Measurements from ENCODE around the gene PFAS. TPM values are rescaled to one million over a fixed set of nuclear protein-coding genes. Genes with fewer than 3 reads are reported as not detected.

The PFAS gene
- total and polyA plus RNA-seq, 2 experiments from 2014 or later, result 96.1 to 168 TPM

DNA sequence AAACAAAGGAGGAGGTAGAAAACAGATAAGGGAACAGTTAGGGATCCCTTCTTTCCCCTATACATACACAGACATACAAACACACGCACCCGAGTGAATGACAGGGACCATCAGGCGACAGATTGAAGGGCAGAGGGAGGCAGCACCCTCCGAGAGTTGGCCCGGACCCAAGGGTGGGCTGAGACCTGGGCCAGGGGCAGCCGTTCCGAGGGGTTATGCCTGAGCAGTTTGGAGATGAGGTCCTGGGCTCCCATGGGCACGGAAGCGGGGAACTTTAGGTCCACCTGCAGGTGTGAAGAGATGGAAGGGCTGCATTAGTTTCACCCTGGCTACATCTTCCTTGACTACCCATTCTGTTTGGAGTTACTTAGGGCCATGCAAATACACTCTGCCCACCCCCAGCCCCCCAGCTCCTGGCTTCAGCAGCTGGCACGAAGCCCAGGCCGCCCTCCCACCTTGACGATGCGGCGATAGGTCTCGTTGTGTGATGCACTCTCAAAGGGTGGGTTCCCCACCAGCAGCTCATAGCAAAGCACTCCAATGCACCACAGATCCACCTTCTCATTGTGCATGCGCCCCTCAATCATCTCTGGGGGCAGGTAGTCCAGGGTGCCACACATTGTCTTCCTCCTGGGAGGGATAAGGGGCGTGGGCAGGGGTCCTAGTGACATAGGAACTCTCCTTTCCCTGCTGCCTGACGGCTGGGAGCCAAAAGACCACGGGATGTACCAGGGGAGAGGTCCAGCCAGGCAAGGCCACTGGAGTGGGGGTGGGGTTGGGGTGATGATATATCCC, 44.1 kb upstream of the PFAS start:
- Mint-ChIP-seq H3K36me3 (ENCODE audit: low read depth) (peaks cover 71% of the 10 kb centered on the region), H3K9me3 (no peaks in the 10 kb centered on the region; the same call in 1 of the 3 replicates), H3K27me3 (ENCODE audit: insufficient read depth, low read depth, poor library complexity) (peaks cover 28% of the 10 kb centered on the region), H3K4me3 (no peak overlapping the region), H3K4me1 (peaks cover 7% of the 10 kb centered on the region; the same call in 2 of the 3 replicates), H3K27ac (no peak overlapping the region)
- H2AFZ ChIP-seq, result no peak overlapping the region
- no peaks in the 10 kb centered on the region for H3K27me3 ChIP-seq (ENCODE audit: insufficient read depth)
- no peak overlapping the region for H3K4me2 ChIP-seq
- peaks cover 30% of the 10 kb centered on the region for H3K79me2 ChIP-seq (replicated peaks; ENCODE audit: insufficient read depth)
- TF ChIP-seq EZH2 (IDR thresholded peaks at IDR 0.05; ENCODE audit: low read depth, unreplicated experiment), result no peak
- TF ChIP-seq ZNF114 (CRISPR knock-in tag; IDR thresholded peaks at IDR 0.05), result no peak
- TF ChIP-seq ZNF331 (CRISPR knock-in tag; IDR thresholded peaks at IDR 0.05; ENCODE audit: low read depth), result no peak
- TF ChIP-seq POLR2AphosphoS5 (IDR thresholded peaks at IDR 0.05; ENCODE audit: low read depth), result no peak
- TF ChIP-seq JUNB (IDR thresholded peaks at IDR 0.05; ENCODE audit: unreplicated experiment), result no peak
- TF ChIP-seq, protein P1, sequence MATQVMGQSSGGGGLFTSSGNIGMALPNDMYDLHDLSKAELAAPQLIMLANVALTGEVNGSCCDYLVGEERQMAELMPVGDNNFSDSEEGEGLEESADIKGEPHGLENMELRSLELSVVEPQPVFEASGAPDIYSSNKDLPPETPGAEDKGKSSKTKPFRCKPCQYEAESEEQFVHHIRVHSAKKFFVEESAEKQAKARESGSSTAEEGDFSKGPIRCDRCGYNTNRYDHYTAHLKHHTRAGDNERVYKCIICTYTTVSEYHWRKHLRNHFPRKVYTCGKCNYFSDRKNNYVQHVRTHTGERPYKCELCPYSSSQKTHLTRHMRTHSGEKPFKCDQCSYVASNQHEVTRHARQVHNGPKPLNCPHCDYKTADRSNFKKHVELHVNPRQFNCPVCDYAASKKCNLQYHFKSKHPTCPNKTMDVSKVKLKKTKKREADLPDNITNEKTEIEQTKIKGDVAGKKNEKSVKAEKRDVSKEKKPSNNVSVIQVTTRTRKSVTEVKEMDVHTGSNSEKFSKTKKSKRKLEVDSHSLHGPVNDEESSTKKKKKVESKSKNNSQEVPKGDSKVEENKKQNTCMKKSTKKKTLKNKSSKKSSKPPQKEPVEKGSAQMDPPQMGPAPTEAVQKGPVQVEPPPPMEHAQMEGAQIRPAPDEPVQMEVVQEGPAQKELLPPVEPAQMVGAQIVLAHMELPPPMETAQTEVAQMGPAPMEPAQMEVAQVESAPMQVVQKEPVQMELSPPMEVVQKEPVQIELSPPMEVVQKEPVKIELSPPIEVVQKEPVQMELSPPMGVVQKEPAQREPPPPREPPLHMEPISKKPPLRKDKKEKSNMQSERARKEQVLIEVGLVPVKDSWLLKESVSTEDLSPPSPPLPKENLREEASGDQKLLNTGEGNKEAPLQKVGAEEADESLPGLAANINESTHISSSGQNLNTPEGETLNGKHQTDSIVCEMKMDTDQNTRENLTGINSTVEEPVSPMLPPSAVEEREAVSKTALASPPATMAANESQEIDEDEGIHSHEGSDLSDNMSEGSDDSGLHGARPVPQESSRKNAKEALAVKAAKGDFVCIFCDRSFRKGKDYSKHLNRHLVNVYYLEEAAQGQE (IDR thresholded peaks at IDR 0.05; ENCODE audit: unreplicated experiment), result no peak
- TF ChIP-seq EZH2phosphoT487 (IDR thresholded peaks at IDR 0.05; ENCODE audit: unreplicated experiment), result no peak
- TF ChIP-seq, protein P2, sequence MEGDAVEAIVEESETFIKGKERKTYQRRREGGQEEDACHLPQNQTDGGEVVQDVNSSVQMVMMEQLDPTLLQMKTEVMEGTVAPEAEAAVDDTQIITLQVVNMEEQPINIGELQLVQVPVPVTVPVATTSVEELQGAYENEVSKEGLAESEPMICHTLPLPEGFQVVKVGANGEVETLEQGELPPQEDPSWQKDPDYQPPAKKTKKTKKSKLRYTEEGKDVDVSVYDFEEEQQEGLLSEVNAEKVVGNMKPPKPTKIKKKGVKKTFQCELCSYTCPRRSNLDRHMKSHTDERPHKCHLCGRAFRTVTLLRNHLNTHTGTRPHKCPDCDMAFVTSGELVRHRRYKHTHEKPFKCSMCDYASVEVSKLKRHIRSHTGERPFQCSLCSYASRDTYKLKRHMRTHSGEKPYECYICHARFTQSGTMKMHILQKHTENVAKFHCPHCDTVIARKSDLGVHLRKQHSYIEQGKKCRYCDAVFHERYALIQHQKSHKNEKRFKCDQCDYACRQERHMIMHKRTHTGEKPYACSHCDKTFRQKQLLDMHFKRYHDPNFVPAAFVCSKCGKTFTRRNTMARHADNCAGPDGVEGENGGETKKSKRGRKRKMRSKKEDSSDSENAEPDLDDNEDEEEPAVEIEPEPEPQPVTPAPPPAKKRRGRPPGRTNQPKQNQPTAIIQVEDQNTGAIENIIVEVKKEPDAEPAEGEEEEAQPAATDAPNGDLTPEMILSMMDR (conservative IDR thresholded peaks at IDR 0.05; ENCODE audit: low read depth in 2 of 2), result no peak
- TF ChIP-seq ETS1 (IDR thresholded peaks at IDR 0.05), result no peak
- no peak for TF ChIP-seq STAT1 (IDR thresholded peaks at IDR 0.05; ENCODE audit: unreplicated experiment)
- TF ChIP-seq, protein P3, sequence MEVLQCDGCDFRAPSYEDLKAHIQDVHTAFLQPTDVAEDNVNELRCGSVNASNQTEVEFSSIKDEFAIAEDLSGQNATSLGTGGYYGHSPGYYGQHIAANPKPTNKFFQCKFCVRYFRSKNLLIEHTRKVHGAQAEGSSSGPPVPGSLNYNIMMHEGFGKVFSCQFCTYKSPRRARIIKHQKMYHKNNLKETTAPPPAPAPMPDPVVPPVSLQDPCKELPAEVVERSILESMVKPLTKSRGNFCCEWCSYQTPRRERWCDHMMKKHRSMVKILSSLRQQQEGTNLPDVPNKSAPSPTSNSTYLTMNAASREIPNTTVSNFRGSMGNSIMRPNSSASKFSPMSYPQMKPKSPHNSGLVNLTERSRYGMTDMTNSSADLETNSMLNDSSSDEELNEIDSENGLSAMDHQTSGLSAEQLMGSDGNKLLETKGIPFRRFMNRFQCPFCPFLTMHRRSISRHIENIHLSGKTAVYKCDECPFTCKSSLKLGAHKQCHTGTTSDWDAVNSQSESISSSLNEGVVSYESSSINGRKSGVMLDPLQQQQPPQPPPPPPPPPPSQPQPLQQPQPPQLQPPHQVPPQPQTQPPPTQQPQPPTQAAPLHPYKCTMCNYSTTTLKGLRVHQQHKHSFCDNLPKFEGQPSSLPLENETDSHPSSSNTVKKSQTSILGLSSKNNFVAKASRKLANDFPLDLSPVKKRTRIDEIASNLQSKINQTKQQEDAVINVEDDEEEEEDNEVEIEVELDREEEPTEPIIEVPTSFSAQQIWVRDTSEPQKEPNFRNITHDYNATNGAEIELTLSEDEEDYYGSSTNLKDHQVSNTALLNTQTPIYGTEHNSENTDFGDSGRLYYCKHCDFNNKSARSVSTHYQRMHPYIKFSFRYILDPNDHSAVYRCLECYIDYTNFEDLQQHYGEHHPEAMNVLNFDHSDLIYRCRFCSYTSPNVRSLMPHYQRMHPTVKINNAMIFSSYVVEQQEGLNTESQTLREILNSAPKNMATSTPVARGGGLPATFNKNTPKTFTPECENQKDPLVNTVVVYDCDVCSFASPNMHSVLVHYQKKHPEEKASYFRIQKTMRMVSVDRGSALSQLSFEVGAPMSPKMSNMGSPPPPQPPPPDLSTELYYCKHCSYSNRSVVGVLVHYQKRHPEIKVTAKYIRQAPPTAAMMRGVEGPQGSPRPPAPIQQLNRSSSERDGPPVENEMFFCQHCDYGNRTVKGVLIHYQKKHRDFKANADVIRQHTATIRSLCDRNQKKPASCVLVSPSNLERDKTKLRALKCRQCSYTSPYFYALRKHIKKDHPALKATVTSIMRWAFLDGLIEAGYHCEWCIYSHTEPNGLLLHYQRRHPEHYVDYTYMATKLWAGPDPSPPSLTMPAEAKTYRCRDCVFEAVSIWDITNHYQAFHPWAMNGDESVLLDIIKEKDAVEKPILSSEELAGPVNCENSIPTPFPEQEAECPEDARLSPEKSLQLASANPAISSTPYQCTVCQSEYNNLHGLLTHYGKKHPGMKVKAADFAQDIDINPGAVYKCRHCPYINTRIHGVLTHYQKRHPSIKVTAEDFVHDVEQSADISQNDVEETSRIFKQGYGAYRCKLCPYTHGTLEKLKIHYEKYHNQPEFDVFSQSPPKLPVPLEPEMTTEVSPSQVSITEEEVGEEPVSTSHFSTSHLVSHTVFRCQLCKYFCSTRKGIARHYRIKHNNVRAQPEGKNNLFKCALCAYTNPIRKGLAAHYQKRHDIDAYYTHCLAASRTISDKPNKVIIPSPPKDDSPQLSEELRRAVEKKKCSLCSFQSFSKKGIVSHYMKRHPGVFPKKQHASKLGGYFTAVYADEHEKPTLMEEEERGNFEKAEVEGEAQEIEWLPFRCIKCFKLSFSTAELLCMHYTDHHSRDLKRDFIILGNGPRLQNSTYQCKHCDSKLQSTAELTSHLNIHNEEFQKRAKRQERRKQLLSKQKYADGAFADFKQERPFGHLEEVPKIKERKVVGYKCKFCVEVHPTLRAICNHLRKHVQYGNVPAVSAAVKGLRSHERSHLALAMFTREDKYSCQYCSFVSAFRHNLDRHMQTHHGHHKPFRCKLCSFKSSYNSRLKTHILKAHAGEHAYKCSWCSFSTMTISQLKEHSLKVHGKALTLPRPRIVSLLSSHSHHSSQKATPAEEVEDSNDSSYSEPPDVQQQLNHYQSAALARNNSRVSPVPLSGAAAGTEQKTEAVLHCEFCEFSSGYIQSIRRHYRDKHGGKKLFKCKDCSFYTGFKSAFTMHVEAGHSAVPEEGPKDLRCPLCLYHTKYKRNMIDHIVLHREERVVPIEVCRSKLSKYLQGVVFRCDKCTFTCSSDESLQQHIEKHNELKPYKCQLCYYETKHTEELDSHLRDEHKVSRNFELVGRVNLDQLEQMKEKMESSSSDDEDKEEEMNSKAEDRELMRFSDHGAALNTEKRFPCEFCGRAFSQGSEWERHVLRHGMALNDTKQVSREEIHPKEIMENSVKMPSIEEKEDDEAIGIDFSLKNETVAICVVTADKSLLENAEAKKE (CRISPR knock-in tag; IDR thresholded peaks at IDR 0.05), result no peak
- no peak for TF ChIP-seq NANOG (IDR thresholded peaks at IDR 0.05; ENCODE audit: borderline replicate concordance)
- no peak for TF ChIP-seq CREB1 (CRISPR knock-in tag; IDR thresholded peaks at IDR 0.05; ENCODE audit: low read depth)
- no peak overlapping the region for H3K4me3 ChIP-seq
- peaks cover 44% of the 10 kb centered on the region for H3F3A ChIP-seq (replicated peaks; ENCODE audit: low read depth)
- H4K20me1 ChIP-seq (replicated peaks; ENCODE audit: insufficient read depth), result peaks cover 17% of the 10 kb centered on the region
- DNase-seq (ENCODE audit: low spot score), result no peak
- no peak overlapping the region for H3K27ac ChIP-seq (ENCODE audit: low read depth)
- peaks cover 12% of the 10 kb centered on the region for H3K4me1 ChIP-seq (ENCODE audit: insufficient read depth)
- no peak for ATAC-seq
- H3K36me3 ChIP-seq (ENCODE audit: insufficient read depth), result peaks cover 36% of the 10 kb centered on the region
- H3K9me2 ChIP-seq (ENCODE audit: insufficient read depth), result no peaks in the 10 kb centered on the region

Measured in GM23338 (cell line).